Measurements from ENCODE around the gene FAM222A. TPM values are rescaled to one million over a fixed set of nuclear protein-coding genes. Genes with fewer than 3 reads are reported as not detected.
A peak's percentile ranks its signal among the peaks of the same experiment; 100 is the strongest.

Gene FAM222A
- total and polyA plus RNA-seq, 12 donors, result 9.2 to 57.8 (median 25.3) TPM

DNA sequence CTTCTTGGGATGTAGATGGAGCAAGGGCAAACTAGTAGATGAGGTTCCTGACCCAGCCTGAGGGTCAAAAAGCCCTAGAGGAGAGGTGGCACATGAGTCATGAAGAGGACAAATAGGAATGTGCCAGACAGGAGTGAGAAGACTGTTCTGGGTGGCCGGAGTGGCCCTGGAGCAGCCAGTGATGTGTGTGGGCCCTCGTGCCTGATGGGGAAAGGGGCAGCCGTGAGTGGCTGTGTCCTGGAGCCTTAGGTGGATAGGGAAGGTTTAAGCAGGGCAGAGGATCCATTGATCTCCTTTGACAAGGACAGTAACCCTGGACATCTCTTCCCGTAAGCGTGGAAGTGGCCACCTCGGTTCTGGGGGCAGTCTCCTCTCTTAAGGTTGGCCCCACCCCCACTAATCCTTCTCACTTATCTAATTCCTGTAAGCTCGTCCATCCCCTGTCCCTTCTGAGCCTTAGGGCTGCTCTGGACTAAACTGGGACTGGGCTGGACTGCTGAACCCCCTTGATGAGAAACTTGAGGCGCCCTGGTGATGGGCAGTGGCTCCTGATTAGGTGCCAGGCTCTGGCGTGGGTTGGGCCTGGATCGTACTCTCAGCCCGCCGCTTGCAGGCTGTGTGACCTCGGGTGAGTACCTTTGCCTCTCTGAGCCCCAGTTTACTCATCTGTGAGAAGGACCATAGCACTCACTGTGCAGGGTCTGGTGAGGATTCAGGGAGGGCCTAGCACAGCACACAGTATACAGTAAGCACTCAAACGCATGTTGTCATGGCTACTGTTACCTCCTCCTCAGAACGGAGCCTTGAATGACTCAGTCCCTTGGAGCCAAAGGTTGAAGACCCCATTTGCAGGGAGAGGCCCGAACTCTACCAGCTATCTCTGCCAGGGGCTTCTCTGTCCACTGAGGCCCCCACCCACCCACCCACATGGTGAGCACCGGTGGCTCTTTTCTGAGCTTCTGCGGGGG is 4.0 kb downstream of the FAM222A start:
- H3K36me3 ChIP-seq (replicated peaks in 1 of 2), result no peaks in the 10 kb centered on the region
- peaks cover 56 to 80% of the 10 kb centered on the region in 2 donors for H3K4me1 ChIP-seq (replicated peaks in 1 of 2)
- intact Hi-C loops (cut with DNase I), result loop anchor here in 1 of 2 donors (5.0 kb wide), 2 partner anchors 55 to 120 kb away; no protein-coding TSS in a partner anchor
- H3K4me3 ChIP-seq, result peak overlapping the region in 1 of 4 donors; percentile 17
- TF ChIP-seq POLR2A (IDR thresholded peaks at IDR 0.05), result peak in 1 of 2 donors; percentile 16
- TF ChIP-seq, protein P1, sequence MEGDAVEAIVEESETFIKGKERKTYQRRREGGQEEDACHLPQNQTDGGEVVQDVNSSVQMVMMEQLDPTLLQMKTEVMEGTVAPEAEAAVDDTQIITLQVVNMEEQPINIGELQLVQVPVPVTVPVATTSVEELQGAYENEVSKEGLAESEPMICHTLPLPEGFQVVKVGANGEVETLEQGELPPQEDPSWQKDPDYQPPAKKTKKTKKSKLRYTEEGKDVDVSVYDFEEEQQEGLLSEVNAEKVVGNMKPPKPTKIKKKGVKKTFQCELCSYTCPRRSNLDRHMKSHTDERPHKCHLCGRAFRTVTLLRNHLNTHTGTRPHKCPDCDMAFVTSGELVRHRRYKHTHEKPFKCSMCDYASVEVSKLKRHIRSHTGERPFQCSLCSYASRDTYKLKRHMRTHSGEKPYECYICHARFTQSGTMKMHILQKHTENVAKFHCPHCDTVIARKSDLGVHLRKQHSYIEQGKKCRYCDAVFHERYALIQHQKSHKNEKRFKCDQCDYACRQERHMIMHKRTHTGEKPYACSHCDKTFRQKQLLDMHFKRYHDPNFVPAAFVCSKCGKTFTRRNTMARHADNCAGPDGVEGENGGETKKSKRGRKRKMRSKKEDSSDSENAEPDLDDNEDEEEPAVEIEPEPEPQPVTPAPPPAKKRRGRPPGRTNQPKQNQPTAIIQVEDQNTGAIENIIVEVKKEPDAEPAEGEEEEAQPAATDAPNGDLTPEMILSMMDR (IDR thresholded peaks at IDR 0.05), result no peak
- DNase-seq, result peak; percentile 46 to 80 (median 70)
- WGBS, 4 donors, result 35 to 60% (median 42%) methylated on average over 11 to 18 of the region's 18 CpGs
- no peaks in the 10 kb centered on the region for H3K27me3 ChIP-seq
- peak overlapping the region in 4 of 5 donors; percentile 40 to 89 (median 85) for H3K27ac ChIP-seq
- H3K9me3 ChIP-seq (replicated peaks in 1 of 3), result no peaks in the 10 kb centered on the region

DNA sequence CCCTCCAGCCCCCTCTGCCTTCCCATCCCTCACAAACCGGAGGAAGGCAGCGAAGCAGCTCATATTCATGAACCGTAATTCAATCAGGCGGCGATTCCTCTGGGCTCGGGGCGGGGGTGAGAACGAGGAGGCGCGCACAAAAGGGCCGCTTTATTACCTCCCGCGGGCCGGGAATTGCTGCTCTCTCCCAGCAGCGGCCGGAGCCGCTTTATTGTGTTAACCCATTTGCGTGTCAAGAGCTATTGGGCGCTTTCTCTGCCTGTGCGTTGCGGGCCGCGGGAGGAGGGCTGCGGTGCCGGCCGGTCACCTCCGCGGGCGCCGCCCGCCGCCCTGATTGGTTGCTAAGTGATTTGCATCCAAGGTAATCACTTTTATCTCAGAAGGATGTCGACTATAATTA is 4.8 kb downstream of the FAM222A start:
- TF ChIP-seq, protein P1 (IDR thresholded peaks at IDR 0.05), result no peak
- TF ChIP-seq POLR2A (IDR thresholded peaks at IDR 0.05), result no peak
- Histone ChIP-seq H3K4me3 (peak overlapping the region in 1 of 4 donors; percentile 17), H3K4me1 (replicated peaks in 1 of 2) (peaks cover 63 to 81% of the 10 kb centered on the region in 2 donors), H3K27me3 (no peaks in the 10 kb centered on the region), H3K9me3 (replicated peaks in 1 of 3) (no peaks in the 10 kb centered on the region), H3K27ac (peak overlapping the region in 3 of 5 donors; percentile 81 to 89 (median 89)), H3K36me3 (replicated peaks in 1 of 2) (no peaks in the 10 kb centered on the region)
- WGBS, 4 donors, result 14 to 16% (median 14%) methylated on average over 16 to 33 of the region's 33 CpGs; no CpG with 5 or more reads in 1 of the 4 donors
- peak in 4 of 7 donors; percentile 27 to 76 (median 40) for DNase-seq
- intact Hi-C loops (cut with DNase I), result loop anchor here in 1 of 2 donors (5.0 kb wide), 2 partner anchors 54 to 121 kb away; no protein-coding TSS in a partner anchor

DNA sequence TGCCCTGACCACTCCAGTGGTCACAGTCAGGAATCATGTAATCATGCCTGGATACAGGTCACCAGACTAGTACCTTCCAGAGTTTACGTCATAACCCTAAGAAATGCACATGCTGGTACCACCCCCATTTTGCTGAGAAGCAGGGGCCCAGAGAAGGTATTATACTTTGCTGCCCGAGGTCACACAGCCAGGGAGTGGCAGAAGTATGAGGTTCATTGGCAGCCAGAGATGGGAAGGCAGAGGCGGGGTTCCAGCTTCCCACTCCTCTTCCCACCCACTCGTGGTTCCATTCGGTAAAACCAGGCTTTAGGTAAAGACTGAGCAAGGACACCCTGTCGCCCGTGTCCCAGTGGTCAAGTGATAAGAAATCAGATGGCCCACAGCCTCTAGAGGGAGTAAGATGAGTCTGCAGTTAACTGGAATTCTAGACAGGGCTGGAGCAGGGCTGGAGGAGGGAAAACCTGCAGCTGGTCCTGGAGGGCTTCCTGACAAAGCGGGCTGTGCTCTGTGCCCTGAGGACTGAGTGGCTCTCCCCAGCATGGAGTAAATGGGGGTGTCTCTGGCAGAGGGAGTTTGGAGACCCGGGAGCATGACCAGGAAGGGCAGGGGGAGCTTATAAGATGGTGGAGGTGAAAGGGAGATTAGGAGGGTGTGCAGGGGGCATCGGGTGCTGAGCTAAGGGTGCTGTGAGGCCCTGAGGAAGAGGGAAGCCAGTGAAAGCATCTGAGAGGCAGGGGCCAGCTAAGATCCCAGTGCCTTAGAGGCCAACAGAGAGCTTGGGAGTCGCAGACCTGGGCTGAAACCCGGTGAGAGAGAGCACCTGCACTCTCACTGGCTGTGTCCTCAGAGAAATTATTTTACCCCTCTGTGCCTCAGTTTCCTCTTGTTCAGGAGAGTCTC is 5.7 kb downstream of the FAM222A start:
- no peaks in the 10 kb centered on the region for H3K36me3 ChIP-seq (replicated peaks in 1 of 2)
- H3K27ac ChIP-seq, result peak overlapping the region in 4 of 5 donors; percentile 64 to 89 (median 85)
- peaks cover 70 to 91% of the 10 kb centered on the region in 2 donors for H3K4me1 ChIP-seq (replicated peaks in 1 of 2)

More for the DNA sequence above, 5.7 kb downstream of the FAM222A start:
- no peaks in the 10 kb centered on the region for H3K27me3 ChIP-seq
- H3K4me3 ChIP-seq, result no peak overlapping the region
- TF ChIP-seq POLR2A (IDR thresholded peaks at IDR 0.05), result peak in 1 of 2 donors; percentile 48
- TF ChIP-seq, protein P1 (IDR thresholded peaks at IDR 0.05), result peak; percentile 24 to 57 (median 42)
- intact Hi-C loops (cut with DNase I), result loop anchor here in 1 of 2 donors (5.0 kb wide), 2 partner anchors 53 to 122 kb away; no protein-coding TSS in a partner anchor
- 39 to 43% (median 41%) methylated on average over 10 to 12 of the region's 12 CpGs for WGBS, 4 donors
- peak in 6 of 7 donors; percentile 54 to 81 (median 68) for DNase-seq
- no peaks in the 10 kb centered on the region for H3K9me3 ChIP-seq (replicated peaks in 1 of 3)
